A549 (cell line): ENCODE results near the gene WTAP.

Experiments
- HOXA7 ChIP-seq: fragments of 250-450 bp; sonication (Bioruptor Pico); IDR thresholded peaks from 2 replicates; pipeline ENCODE4 v1.5.0; 2020; ENCODE audit warnings: mild to moderate bottlenecking, moderate library complexity
- JUNB ChIP-seq: fragments of >200 bp; sonication (Bioruptor Twin); formaldehyde crosslinking; IDR thresholded peaks from 2 replicates; pipeline ENCODE4 v1.6.1; 2016
- MYC ChIP-seq: IDR thresholded peaks from 2 replicates; pipeline ENCODE4 v1.6.1; 2012; ENCODE audit warnings: mild to moderate bottlenecking, inconsistent platforms, low read length, improper control_type of control experiment, borderline replicate concordance
- POLR2A ChIP-seq: IDR thresholded peaks from 2 replicates; pipeline ENCODE4 v1.6.1; 2012; ENCODE audit warnings: mild to moderate bottlenecking, low read length
- RAD21 ChIP-seq, 2 experiments: fragments of >200 bp in 1 of 2; sonication (Bioruptor Twin) in 1 of 2; formaldehyde crosslinking in 1 of 2; IDR thresholded peaks in 1 of 2; conservative IDR thresholded peaks in 1 of 2; 2 replicates in 1 of 2; 3 replicates in 1 of 2; pipeline ENCODE4 v1.6.1; 2012 to 2018; ENCODE audit warnings: inconsistent platforms in 1 of 2
- RCOR1 ChIP-seq: fragments of 150-350 bp; IDR thresholded peaks from 2 replicates; pipeline ENCODE4 v1.6.1; 2014; ENCODE audit warnings: antibody characterized with exemption, low read length, low read depth
- ZFP36 ChIP-seq: fragments of 450-650 bp; IDR thresholded peaks from 2 replicates; pipeline ENCODE4 v1.6.1; 2014; ENCODE audit warnings: borderline replicate concordance; ENCODE audit not compliant: partially characterized antibody
- TF ChIP-seq, protein P1 (sequence below): fragments of >200 bp; sonication (Bioruptor Twin); formaldehyde crosslinking; IDR thresholded peaks from 3 replicates; pipeline ENCODE4 v1.5.1; 2016
- TF ChIP-seq, protein P2 (sequence below): fragments of 200-600 bp; sonication (generic); IDR thresholded peaks from 2 replicates; pipeline ENCODE4 v1.6.1; 2016; ENCODE audit warnings: antibody characterized with exemption, mild to moderate bottlenecking, moderate library complexity

DNA sequence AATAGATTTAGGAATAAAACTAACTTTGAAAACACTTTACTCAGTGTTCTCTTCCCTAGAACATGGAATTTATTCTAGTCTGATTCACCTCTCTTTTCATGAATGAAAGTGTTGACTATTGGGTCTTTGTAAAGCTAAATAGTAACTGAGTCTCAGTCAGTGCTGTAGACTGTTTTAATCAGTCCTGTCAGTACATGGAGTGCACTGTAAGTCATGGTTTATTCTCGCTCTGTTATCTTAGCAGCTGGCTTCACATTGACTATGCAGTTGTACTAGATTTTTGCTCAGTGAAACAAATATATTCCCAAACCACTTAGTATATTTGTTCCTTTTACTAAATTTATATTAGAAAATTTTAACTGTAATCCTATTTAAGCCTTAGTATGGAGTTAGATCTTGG lies 19.5 kb downstream of the WTAP start:
- TF ChIP-seq JUNB (no peak), ZFP36 (no peak), MYC (no peak), POLR2A (no peak), RCOR1 (no peak), RAD21 (conservative IDR thresholded peaks at IDR 0.05 in 1 of 2, IDR thresholded peaks at IDR 0.05 in 1 of 2) (no peak), HOXA7 (no peak)
- TF ChIP-seq, protein P1, sequence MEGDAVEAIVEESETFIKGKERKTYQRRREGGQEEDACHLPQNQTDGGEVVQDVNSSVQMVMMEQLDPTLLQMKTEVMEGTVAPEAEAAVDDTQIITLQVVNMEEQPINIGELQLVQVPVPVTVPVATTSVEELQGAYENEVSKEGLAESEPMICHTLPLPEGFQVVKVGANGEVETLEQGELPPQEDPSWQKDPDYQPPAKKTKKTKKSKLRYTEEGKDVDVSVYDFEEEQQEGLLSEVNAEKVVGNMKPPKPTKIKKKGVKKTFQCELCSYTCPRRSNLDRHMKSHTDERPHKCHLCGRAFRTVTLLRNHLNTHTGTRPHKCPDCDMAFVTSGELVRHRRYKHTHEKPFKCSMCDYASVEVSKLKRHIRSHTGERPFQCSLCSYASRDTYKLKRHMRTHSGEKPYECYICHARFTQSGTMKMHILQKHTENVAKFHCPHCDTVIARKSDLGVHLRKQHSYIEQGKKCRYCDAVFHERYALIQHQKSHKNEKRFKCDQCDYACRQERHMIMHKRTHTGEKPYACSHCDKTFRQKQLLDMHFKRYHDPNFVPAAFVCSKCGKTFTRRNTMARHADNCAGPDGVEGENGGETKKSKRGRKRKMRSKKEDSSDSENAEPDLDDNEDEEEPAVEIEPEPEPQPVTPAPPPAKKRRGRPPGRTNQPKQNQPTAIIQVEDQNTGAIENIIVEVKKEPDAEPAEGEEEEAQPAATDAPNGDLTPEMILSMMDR = no peak
- TF ChIP-seq, protein P2, sequence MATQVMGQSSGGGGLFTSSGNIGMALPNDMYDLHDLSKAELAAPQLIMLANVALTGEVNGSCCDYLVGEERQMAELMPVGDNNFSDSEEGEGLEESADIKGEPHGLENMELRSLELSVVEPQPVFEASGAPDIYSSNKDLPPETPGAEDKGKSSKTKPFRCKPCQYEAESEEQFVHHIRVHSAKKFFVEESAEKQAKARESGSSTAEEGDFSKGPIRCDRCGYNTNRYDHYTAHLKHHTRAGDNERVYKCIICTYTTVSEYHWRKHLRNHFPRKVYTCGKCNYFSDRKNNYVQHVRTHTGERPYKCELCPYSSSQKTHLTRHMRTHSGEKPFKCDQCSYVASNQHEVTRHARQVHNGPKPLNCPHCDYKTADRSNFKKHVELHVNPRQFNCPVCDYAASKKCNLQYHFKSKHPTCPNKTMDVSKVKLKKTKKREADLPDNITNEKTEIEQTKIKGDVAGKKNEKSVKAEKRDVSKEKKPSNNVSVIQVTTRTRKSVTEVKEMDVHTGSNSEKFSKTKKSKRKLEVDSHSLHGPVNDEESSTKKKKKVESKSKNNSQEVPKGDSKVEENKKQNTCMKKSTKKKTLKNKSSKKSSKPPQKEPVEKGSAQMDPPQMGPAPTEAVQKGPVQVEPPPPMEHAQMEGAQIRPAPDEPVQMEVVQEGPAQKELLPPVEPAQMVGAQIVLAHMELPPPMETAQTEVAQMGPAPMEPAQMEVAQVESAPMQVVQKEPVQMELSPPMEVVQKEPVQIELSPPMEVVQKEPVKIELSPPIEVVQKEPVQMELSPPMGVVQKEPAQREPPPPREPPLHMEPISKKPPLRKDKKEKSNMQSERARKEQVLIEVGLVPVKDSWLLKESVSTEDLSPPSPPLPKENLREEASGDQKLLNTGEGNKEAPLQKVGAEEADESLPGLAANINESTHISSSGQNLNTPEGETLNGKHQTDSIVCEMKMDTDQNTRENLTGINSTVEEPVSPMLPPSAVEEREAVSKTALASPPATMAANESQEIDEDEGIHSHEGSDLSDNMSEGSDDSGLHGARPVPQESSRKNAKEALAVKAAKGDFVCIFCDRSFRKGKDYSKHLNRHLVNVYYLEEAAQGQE = no peak
